ENCODE data around the gene SNX33.

The SNX33 gene

GRCh38 chr15:75644376-75644775, 3.3 kb upstream of the SNX33 start:
- no peak for DNase-seq

- DNase-seq, result no peak
Observed at GRCh38 chr15:75646112-75646943, 1.4 kb upstream of the SNX33 start.

- no peak for DNase-seq
Observed at GRCh38 chr15:75646944-75647364, 758 bp upstream of the SNX33 start.

GRCh38 chr15:75648156-75649000, 666 bp downstream of the SNX33 start:
- no peak for DNase-seq

GRCh38 chr15:75649045-75649761, 1.5 kb downstream of the SNX33 start:
- no peak for DNase-seq

GRCh38 chr15:75649848-75650247, 2.1 kb downstream of the SNX33 start:
- no peak for DNase-seq

DNA sequence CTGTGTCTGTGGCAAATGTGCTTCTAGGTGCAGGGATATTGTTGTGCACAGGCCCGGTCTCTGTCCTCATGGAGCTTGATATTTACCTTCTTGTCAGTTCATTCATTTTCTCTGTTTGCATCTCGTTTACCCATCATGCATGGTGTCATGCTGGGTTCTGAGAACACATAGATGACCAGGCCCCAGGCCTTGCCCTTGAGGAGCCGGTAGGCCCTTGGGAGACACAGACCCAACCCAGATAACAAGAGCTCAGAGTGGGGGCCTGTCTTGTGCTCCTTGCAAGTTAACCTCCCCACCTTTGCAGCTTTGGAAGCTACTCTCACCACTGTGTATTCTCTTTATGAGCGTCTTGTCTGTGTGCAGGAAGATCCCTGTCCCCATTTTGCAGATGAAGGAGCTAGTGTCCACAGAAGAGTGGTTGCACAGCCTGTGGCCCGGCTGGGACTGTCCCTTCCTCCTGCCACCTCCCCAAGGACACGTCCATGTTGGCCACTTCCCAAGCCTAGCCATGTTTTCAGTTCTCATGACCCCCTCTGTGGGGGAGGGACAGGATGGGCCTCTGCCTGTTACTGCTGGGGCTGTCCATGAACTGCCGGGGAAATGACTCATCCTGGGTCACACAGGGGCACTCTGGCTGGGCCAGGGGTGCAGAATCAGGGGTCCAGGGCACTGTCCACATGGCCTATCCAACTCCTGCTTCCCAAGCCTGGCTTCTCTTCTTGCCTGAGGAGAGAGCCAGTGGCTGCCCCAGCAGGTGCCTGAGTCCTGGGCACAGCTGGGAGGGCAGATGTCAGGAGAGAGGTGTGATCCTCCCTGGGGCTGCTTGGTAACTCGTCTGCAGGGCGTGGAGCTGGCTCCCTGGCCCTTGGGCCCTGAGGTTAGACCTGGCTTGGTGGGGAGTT, 3.4 kb downstream of the SNX33 start:
- no peak for DNase-seq

DNA sequence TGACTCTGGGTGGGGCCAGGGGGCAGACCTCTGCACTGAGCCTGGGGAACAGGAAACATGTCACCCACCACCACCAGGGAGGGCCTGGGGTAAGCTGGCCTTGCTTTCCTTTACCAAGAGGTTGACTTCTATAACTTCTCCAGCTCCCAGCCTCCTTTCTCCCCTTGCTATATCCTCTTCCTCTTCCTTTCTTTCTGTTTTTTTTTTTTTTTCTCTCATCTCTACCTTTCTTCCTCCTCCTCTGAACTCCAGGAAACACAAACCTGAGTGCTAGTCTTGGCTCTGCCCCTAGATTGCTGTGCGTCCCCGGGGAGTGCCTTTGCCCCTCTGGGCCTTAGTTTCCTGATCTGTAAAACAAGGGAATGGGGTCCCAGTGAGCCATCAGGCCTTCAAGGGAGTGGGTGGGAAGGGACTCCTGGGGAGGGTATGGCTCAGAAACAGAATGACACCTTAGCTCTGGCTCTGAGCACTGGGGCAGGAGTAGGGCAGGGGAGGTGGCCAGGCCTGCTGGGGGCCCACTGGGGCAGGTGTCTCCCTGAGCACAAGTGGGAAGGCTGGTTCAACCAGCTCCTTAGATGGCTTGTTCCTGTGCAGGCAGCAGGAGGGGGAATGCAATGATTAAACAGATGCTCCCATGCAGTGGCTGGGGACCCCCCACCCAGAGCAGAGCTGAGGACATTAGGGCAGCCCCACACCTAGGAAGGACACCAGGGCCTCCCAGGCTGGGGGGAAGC, 4.3 kb downstream of the SNX33 start:
- DNase-seq, result no peak

- DNase-seq, result no peak
Observed at GRCh38 chr15:75653347-75653913, 5.7 kb downstream of the SNX33 start.

DNA sequence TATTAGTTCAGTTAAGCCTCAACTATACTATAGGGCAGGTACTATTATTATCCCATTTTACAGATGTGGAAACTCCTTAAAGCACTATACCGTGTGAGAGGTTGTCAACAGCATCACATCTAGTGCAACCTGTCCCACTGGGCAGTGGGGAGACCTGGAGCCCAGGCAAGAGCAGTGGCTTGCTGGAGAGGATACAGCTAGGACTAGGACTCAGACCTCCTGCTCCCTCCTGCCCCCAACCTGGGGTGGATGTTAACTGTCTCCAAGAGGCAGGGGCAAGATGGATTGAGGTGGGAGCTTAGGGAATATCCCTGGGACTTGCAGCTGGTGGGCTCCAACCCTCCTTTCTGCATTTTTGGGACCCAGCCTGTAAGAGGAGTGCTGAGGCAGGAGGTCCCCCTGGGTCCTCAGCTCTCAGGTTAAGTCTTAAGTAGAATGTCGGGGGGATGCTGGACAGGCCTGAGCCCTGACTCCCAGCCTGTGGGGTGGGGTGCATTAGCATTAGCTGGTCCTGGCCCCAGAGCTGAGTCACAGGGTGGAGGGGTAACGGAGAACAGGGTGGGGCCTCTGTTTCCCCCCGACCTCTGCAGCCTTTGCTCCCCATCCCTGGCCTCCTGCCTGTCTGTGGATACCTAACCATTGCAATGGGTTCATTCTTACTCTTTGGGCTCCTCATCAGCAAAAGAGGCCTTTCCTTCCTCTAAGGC, 6.6 kb downstream of the SNX33 start:
- no peak for DNase-seq

- no peak for DNase-seq
Observed at GRCh38 chr15:75655931-75656330, 8.2 kb downstream of the SNX33 start.

DNA sequence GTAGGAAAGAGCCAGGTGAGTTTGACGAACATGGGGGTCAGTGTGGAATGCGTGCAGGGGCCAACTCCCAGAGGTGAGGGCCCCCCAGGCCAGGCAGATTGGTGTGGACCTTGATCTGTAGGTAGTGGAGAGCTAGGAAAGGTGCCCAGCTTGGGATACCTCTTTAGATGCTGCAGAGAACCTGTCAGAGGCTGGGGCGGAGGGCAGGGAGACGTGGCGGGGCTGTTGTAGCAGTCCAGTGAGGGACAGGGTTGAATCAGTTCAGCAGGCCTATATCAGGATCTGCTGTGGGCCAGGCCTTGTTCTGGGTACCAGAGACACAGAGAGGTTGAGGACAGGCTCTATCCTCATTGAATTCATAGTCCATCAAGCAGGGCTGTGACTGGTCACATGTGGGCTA, 8.6 kb downstream of the SNX33 start:
- DNase-seq, result no peak

GRCh38 chr15:75656813-75657212, 9.1 kb downstream of the SNX33 start:
- DNase-seq, result no peak

- DNase-seq, result no peak
Observed at GRCh38 chr15:75659141-75659771, 11.5 kb downstream of the SNX33 start.

DNA sequence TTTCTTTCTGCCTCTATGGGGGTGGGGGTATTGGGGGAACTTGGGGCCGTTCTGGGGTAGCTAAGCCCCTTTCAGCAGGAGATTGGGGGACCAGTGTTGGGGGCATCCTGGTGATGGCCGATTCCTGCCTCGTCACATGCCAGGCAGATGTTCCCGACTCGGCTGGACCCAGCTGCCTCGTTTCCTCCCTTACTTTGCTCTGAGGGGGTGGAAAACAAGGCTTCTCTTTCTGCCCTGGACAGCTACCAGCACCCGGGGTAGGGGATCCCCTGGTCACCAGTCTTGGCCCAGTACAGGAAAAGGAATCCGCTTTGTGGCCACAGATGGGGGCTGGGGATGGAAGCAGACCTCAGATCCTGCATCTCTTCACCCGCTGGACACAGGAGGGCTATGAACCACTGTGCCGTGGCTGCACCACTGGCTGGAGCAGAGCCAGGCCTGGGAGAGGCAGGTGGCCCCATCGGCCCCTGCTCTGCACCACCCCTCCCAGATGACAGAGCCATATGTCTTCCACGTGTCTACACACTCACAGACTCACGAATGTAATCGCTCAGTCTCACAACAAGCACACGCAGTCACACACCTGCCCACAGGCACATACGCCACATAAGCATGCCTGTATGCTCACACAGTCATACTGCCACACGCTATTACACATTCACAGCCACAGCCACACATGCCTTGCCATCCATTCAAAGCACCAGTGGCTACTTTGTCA, 12.4 kb downstream of the SNX33 start:
- DNase-seq, result no peak

DNA sequence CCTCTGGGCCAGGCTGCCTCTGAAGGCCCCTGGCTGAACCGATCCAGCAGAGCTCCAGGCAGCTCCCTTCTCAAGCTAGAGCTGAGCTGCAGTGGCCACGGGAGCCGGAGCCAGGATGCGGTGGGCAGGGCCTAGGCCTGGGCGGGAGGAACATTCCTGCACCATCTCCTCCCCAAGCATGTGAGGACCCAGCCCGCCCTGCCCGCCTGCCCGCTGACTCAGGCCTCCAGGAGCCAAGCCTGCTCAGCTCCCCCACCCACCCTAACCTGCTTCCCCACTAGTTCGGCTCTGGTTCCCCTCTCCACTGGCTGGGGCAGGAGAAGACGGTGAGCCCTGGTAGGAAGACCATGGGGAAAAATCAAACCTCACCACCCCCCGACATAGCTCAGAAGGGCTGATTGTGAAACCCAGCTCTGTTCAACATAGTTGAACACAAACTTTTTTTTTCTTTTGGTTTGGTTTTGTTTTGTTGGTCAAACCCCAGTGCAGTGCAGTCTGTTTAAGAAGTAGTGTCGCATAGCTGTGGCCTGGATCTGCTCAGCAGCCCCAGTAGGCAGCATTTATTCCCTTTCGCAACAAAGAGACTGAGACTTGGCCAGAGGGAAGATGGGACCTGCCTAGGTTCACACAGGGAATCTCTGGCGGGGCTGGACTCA, 13.5 kb downstream of the SNX33 start:
- no peak for DNase-seq

DNA sequence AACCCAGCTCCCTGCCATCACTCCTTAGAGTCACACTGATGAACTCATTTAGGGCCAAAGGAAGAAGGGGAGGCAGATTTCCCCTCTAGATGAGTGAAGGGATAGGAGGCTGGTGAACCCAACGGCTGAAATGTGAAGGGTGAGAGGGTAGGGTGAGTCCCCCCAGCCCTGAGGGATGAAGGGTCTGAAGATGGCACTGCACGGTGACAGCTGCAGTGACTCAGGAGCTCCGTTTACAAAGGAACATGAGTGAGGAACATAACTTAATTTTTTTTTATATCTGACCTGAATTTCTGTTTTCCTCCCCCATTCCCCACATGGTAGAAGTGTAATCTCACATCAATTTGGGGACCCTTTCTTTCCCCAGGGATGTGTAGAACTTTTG, 14.0 kb downstream of the SNX33 start:
- DNase-seq, result no peak

- DNase-seq, result no peak
Observed at GRCh38 chr15:75662823-75663519, 15.3 kb downstream of the SNX33 start.
